HG02938 (cell line): Measurements from ENCODE around the gene COL24A1.
A peak's percentile ranks its signal among the peaks of the same experiment; 100 is the strongest.
"Not testable (repeated sequence)": the region's sequence is repeated elsewhere in the genome, so short reads cannot be mapped to it uniquely, and the experiment has no call there.

Experiments
- ATAC-seq: cut with Tn5 transposase; IDR thresholded peaks from one replicate; pipeline ENCODE4 v1.9.1; 2021; ENCODE audit warnings: mild to moderate bottlenecking, moderate library complexity; ENCODE audit not compliant: unreplicated experiment

The COL24A1 gene

GRCh38 chr1:85911742-85912141 lies 244.8 kb downstream of the COL24A1 start:
- ATAC-seq, result no peak

- ATAC-seq, result no peak
Measured at GRCh38 chr1:85900921-85901320, 255.7 kb downstream of the COL24A1 start.

- ATAC-seq, result no peak
Measured at GRCh38 chr1:85898861-85899260, 257.7 kb downstream of the COL24A1 start.

- ATAC-seq, result no peak
Measured at GRCh38 chr1:85894651-85895050, 261.9 kb downstream of the COL24A1 start.

DNA sequence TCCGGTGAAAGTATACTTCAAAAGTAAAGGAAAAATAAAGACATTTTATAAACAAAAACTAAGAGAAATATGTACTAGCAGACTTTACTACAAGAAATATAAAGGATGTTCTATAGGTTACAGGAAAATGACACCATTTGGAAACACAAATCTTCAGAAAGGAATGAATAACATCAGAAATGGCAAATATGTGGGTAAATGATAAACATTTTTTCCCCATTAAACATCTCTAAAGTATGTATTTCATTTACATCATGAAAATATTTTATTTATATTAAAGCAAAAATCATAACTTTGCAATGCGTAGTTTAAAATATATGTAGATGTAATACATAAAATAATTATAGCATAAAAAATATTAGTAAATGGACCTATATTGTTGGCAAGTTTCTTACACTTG lies 264.2 kb downstream of the COL24A1 start:
- ATAC-seq, result no peak

GRCh38 chr1:85889870-85890269 lies 266.7 kb downstream of the COL24A1 start:
- no peak for ATAC-seq

DNA sequence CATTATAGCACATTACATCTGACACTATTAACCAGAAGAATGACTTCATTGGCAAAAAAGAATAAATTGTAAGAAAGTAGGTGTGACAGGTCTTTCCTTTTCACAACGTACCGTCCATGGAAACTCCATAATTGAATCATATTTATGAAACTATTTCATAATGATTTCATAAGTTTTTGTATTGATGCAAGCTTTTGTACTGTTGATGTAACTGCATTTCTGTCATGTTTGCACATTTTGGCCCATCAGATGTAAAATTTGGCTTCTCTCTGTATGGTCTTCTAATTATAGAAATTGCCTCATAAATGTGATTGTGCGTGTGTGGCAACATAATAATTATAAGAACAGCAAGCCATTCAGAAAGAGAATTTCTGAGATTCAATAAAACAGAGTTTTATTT lies 267.7 kb downstream of the COL24A1 start:
- ATAC-seq, result no peak

GRCh38 chr1:85884372-85885035 lies 272.1 kb downstream of the COL24A1 start:
- ATAC-seq, result no peak

GRCh38 chr1:85867189-85867588 lies 289.4 kb downstream of the COL24A1 start:
- no peak for ATAC-seq

DNA sequence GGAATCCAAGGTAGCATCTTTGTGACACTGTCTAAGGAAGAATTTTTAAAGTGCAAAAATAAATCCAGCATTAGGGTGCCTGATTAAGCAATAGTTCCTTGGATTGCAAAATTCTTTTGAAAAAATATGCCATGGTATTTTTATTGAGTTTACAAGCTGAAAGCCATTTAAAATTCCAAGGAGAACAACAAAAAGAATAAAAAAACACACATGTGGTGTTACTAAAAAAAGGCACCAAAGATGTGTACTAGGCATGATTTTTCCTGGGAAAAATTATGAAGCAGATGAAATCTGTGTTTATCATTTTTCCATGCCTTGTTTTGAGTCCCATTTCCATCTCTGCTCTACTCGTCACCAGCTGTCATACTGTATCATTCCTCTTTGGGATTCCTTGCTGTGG lies 291.4 kb downstream of the COL24A1 start:
- ATAC-seq, result no peak

DNA sequence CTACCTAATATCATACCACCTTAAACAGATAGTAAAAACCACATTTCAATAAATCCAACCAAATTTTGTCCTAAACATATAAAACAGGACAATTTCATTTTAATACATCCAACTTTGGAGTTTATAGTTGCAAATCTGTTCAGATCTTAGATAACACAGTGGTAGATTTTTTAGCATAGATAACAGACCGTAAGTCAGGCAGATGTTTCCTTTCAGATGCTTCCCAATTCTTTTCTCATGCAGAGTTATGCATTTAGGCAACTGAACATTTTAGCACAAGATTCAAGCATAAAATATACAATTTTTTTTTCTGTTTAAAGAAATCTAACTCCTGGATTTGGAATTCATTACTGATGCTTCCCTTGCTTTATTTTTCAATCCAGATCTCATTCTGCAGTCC lies 291.8 kb downstream of the COL24A1 start:
- ATAC-seq, result no peak

- not testable (repeated sequence) for ATAC-seq
Measured at GRCh38 chr1:85863639-85864038, 292.9 kb downstream of the COL24A1 start.

DNA sequence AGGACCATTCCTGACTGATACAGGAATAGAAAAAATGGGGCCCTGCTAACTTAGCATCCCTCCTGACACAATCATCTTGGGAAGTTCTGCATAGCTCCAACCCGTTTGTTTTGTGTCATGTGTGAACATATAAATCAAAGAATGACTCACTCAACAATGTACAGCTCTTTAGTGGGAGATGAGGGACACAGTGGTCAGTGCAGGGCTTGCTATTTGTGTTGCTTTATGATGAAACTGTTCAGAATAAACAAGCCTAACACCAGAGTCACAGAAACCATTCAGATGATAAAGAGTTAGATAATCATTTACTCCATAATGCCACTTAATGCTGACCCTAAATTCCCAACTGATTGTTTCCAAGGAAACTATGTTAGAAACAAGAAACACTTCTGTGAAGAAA lies 294.1 kb downstream of the COL24A1 start:
- ATAC-seq, result no peak

DNA sequence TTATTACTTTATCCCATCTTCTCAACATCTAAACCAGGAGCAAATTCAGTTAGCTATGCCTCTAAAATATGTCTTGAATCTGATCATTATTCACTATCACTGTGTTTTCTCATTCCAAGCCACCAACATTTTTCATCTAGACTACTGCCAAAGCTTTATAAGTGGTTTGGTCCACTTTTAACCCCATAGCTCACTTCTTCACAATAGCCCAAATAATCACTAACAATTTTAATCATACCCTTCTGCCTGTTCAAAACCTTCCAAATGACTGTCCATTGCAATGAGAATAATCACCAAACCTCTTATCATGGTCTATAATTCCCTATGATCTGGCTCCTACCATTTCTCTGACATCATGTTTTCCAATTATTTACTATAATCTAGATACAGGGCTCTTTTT lies 298.6 kb downstream of the COL24A1 start:
- no peak for ATAC-seq

- no peak for ATAC-seq
Measured at GRCh38 chr1:85850238-85850637, 306.3 kb downstream of the COL24A1 start.

GRCh38 chr1:85849660-85850059 lies 306.9 kb downstream of the COL24A1 start:
- ATAC-seq, result no peak

DNA sequence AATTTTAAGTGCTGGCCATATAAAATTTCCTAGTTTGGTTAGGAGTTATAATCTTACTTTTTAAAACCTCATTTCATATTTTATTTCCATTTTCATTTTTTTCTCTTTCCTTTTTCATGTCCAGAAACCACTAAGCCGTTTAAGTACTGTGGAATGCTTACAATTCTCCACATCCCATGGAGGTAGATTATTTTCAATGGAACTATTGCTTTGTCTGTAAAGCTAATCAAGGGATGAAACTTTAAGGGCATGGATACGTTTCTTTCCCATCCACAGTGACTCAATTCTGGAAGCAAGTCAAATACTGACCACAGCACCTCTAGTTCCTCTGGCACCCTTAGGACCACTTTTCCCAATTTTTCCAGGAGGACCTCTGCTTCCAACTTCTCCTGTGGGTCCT lies 309.2 kb downstream of the COL24A1 start:
- no peak for ATAC-seq

DNA sequence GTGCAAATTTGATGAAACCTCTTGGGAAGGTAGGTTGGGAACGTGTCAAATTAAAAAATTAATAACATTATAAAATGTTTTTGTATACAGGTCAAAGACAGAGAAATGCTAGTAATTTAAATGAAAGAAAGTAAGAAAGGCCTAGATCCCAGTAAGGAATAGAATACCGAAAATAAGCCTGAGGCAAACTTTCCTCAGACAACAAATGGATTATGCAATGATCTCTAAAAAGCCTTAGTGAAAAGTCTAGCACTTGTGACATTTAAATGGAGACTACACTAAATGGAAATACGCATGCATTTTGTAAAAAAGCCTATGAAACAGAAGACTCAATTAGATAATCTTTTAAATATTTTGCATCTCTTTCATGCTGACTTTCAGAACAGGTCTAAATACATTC lies 309.9 kb downstream of the COL24A1 start:
- ATAC-seq, result no peak

GRCh38 chr1:85839459-85839858 lies 317.1 kb downstream of the COL24A1 start:
- ATAC-seq, result no peak

DNA sequence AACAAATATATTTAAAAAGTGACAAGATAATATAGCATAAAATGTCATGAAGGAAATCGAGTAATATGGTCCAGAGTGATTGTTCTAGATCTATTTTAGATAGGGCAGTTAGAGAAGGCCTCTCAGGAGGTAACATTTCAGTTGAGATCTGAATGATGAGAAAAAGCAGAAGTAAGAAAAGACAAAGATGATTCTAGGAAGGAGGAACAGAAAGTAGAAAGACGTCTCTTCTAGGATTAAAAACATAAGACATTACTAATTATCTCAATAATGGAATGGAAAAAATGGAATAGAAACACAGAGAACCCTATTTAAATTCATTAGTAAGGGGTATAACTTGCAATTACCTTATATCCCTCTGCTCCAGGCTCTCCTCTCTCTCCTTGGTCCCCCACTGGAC lies 318.3 kb downstream of the COL24A1 start:
- peak; percentile 92 for ATAC-seq

GRCh38 chr1:85836736-85837135 lies 319.8 kb downstream of the COL24A1 start:
- ATAC-seq, result no peak

GRCh38 chr1:85833165-85833564 lies 323.4 kb downstream of the COL24A1 start:
- not testable (repeated sequence) for ATAC-seq

DNA sequence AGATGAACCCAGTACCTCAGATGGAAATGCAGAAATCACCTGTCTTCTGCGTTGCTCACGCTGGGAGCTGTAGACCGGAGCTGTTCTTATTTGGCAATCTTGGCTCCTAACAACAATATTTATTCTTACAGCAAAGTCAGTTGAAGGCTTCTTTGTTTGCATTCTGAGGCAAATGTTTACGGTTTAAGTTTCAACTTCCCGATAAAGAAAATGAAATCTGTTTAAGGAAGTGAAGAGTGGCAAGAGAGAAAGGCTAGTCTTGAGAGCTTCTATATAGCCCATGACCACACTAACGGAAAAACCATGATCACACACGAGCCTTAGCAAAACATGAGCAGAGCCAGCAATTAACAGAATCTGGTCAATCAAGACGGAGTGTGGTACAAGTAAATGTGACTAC lies 325.7 kb downstream of the COL24A1 start:
- no peak for ATAC-seq
